NOMO-1 treated with dmso at 0.1 percent for 144 hours (cell line): ENCODE results near the gene DNAJC4.

Experiments
- DNase-seq: peaks from one replicate; lab custom pipeline; 2025; ENCODE audit not compliant: unreplicated experiment; lab: John Stamatoyannopoulos, UW

DNAJC4 gene

DNA sequence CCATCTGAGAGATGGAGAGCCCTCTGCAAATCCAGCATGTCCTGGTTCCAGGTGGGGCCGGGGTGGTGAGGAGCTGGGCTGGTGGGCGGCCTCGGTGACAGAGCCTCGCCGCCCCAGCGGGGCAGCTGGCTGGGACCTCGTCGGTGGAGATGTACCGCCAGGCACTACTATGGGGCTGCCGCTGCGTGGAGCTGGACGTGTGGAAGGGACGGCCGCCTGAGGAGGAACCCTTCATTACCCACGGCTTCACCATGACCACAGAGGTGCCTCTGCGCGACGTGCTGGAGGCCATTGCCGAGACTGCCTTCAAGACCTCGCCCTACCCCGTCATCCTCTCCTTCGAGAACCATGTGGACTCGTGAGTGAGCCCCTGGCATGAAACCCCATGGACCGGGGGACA, 28.0 kb downstream of the DNAJC4 start:
- no peak for DNase-seq

DNA sequence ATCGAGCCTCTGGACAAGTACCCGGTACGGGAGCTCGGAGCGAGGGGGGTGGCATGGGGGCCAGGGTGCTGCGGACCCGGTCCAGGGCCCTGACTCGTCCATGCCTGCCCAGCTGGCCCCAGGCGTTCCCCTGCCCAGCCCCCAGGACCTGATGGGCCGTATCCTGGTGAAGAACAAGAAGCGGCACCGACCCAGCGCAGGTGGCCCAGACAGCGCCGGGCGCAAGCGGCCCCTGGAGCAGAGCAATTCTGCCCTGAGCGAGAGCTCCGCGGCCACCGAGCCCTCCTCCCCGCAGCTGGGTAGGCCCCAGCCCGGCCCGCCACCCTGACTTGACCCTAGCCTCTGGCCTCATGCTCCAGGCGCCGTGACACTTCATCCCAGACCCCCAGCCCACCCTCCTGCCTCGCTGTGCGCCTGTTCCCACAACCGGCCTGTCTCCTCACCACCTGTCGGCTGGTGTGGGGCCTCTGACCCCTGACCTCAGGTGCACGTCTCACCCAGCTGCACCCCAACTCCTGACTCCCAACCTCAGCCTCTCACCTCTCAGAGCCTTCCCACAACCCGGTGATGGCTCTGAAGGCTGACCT, 28.7 kb downstream of the DNAJC4 start:
- DNase-seq, result no peak

DNA sequence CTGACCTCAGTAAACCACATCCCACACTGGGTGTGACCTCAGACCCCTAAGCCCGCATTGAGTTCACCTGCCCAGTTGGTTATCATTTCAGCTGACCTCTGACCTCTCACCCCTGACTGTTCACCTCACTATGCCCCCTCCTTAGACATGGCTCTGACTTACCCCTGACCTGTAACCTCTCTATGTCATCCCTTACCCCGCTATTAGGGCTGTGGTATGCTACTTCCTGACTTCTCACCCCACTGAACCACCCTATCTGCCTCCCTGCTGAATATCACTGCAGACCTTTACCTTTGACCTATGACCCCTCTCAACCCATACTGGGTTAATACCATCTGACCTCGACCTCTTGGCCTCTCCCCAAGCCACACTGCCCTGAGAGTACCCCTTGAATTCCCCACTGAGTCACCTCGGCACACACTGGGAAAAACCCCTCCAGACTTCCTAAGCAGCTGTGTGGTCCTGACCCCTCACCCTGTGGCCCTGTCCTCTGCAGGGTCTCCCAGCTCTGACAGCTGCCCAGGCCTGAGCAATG, 29.3 kb downstream of the DNAJC4 start:
- DNase-seq, result no peak

DNA sequence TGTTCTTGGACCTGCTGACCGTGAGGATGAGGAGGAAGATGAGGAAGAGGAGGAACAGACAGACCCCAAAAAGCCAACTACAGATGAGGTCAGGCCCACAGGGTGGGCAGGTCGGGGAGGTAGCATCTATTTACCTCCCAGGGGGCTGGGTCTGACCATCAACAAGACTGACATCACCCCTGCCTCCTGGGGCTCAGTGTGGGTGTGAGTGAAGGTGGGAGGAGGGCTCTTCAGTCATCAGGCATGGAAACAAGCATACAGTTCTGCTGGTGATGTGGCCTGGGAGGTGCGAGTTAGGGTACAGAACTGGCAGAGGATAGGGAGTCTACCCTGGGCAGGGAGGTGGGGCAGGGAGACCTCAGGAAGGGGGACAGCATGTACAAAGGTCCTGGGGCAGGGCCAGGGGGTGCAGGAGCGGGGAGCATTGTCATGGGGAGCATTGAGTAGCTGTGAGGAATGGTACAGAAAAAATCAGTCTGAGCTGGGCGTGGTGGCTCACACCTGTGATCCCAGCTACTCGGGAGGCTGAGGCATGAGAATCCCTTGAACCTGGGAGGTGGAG, 29.9 kb downstream of the DNAJC4 start:
- no peak for DNase-seq

DNA sequence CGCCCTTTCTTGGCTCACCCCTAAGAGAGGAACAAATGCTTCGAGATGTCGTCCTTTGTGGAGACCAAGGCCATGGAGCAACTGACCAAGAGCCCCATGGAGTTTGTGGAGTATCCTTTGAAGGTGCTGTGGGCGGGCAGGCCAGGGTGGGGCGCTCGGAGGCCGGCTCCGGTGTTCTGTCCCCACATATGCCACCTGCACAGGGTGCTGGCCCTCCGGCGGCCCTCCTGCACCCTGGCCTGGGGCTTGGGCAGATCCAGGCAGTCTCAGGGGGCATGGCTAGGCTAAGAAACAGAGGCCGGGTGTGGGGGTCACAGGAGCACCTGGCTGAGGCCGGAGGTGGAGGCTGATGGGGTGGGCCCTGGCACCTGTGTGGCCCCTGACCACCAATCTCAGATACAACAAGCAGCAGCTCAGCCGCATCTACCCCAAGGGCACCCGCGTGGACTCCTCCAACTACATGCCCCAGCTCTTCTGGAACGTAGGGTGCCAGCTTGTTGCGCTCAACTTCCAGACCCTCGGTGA, 31.3 kb downstream of the DNAJC4 start:
- DNase-seq, result no peak

DNA sequence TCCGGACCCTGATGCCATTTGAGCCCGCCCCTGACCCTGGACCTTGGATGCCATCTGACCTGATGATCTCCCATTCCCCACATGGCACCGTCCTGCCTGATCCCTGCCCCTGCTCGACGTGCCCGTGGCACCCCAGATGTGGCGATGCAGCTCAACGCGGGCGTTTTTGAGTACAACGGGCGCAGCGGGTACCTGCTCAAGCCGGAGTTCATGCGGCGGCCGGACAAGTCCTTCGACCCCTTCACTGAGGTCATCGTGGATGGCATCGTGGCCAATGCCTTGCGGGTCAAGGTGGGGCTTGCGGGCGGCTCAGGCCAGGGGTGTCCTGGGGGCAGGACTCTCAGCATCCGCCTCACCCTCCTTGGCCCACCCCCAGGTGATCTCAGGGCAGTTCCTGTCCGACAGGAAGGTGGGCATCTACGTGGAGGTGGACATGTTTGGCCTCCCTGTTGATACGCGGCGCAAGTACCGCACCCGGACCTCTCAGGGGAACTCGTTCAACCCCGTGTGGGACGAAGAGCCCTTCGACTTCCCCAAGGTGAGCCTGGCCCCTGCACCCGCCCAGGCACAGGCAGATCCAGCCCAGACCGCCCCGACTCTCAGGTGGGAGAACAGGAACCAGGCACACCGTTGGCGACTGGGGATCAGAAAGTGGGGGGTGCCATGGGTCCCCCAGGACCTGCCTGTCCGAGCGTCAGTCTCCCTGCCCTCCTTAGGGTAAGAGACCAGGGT, 32.1 kb downstream of the DNAJC4 start:
- no peak for DNase-seq

DNA sequence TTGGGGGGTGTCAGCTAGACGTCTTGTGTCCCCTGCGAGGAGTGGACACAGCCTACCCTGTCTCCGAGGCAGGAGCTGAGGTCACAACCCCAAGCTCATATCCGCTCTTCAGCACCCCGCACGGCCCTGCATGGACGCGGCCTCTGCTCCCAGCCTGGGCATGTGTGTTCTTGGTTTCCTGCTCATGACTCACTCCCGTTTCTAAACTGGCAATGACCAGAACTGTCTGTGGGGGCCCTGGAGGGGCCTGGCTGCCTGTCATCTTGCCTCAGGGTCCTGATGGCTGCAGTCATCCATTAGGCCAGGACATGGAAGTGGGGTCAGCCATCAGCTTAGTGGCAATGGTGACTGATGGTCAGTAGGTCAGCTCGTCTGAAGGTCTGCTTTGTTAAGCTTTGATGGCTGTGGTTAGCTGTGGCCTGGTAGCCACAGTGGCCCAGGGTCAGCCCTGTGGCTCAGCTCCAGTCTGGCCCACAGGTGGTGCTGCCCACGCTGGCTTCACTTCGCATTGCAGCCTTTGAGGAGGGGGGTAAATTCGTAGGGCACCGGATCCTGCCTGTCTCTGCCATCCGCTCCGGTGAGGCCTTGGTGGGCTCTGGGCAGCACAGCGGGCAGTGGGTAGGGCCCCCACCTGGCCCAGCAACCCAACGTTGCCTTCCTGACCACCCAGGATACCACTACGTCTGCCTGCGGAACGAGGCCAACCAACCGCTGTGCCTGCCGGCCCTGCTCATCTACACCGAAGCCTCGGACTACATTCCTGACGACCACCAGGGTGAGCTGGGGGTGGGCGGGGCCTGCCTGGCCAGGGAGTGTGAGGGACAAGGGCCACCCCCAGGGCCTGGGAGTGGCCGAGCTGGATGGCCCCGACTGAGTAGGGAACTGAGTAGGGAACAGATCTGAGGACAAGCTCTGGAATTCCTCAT, 32.9 kb downstream of the DNAJC4 start:
- no peak for DNase-seq

DNA sequence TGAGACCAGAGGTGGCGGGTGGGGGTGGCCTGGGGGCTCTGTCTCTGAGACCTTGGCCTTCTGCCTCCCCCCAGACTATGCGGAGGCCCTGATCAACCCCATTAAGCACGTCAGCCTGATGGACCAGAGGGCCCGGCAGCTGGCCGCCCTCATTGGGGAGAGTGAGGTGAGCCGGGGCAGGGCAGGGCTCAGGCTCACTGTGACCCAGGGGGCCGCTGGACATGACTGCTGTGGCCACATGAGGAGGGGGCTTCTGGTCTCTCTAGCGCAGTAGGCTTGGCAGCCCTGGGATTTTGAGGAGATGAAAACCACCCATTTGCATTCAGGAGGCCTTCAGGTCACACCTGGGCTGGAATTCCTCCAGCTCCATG, 33.6 kb downstream of the DNAJC4 start:
- no peak for DNase-seq

DNA sequence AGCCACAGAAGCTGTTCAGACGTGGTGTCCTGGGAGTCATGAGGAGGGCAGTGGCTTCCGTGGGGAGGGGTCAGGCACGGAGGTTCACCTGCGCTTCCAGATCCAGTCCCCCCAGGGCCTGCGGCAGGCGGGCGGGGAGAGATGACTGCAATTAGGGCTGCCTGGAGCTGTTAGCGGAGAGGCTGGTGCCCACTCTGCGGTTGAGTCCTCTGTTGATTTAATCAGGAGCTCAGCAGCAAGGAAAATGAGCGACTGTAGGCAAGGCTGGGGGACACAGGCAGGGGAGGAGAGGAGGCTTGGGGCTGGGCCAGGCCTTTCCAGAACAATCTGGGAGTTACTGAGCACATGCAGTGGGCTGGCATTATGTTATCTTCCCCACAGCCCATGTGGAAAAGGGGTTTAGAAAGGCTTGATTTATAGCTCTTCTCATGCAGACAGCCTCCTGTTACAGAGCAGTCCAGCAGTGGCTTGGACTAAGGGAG, 34.1 kb downstream of the DNAJC4 start:
- DNase-seq, result no peak

DNA sequence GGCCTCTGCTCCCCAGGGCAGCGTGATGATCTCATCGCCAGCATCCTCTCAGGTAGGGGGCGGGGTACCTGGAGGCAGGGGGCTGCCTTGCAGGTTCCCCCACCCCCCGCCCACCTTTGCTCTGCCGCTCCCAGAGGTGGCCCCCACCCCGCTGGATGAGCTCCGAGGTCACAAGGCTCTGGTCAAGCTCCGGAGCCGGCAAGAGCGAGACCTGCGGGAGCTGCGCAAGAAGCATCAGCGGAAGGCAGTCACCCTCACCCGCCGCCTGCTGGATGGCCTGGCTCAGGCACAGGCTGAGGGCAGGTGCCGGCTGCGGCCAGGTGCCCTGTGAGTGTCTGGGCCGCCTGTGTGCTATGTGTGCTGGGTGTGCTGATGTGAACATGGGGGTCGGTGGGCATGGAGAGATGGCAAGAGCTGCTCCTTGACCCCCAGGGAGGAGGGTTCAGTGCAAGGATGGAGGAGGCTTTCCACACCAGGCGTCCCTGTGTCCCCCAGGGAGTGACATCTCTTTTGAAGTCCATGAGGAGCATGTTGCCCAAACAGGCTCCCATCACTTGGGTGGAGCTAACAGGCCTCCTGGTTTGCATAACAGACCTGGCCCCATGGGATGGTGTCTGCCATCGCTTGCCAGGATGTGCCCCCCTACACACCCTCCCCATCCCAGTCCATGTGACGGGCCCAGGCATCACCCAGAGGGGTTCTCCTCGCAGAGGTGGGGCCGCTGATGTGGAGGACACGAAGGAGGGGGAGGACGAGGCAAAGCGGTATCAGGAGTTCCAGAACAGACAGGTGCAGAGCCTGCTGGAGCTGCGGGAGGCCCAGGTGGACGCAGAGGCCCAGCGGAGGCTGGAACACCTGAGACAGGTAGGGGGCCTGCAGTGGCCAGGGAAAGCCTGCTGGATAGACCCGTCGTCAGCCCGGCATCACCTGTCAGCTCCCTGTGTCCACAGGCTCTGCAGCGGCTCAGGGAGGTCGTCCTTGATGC, 35.1 kb downstream of the DNAJC4 start:
- DNase-seq, result no peak

DNA sequence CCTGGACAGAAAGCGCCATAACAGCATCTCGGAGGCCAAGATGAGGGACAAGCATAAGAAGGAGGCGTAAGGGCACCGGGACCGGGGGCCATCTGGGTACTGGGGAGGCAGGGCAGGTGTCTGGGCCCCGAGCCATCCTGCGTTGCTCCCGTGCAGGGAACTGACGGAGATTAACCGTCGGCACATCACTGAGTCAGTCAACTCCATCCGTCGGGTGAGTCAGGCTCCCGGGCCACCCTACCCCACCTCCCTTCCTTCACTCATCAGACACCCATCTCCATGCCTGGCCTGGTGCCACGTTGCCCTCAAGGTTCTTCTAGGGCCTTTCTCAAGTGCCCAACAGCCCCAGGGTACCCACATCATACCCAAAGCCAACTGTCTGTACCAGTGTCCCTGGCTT, 36.0 kb downstream of the DNAJC4 start:
- DNase-seq, result no peak

DNA sequence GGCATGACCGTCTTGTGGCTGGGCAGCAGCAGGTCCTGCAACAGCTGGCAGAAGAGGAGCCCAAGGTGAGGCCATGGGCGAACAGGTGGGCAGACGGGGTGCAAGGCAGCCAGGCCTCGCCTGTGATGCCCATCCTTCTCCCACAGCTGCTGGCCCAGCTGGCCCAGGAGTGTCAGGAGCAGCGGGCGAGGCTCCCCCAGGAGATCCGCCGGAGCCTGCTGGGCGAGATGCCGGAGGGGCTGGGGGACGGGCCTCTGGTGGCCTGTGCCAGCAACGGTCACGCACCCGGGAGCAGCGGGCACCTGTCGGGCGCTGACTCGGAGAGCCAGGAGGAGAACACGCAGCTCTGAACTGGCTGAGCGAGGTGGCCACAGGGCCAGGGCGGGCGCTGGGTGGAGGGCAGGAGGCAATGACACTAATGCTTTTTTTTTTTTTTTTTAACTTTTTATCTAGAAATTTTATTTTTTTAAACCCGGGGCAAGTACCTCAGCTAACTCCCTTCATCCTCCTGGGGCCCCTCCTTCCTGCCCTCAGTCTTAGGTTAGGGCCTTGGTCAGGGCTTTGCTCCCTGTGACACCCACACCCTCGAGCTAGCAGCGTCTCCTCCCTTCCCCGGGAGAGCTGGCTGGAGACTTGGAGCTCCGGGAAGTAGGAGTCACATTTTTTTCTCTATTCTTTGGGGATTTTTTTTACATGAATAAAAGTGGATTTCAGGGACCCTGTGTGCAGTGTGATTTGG, 37.0 kb downstream of the DNAJC4 start:
- no peak for DNase-seq

DNA sequence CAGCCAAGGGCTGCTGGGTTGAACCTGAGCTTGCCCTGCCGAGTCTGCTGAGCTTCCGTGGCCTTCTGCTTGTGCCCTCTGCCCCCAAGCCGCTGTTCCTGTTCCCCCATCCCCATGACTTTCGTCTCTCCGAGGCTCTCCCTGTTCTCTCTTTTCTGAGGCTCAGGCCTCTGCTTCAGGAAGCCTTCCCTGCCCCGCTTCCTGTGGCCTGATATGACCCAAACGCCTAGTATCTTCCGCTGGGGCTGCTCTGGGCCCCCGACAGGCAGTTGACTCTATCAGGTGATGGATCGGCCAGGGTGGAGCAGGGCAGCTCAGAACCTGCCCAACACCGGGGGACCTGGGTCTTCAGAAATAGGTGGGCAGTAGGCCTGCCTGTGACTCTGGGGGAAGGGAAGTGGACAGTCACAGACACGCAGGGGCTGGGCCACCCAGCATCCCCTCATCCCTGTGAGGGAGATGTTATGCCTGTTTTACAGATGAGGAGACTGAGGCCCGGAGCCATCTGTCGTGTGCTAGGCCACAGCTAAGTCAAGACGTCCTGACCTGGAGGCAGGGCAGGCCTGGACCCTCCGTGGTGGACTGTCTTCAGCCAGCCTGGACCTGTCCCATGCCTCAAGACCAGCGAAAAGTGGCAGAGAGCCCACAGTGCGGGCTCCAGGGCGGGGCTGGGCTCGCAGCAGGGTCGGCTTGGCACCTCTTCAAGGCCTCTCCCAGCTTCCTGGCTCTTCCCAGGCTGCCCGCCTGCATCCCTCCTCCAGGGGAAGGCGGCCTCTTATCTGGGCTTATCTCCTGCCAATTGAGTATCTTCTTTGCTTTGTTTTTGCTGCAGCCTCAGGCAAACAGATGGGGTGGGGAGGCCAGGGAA, 37.9 kb downstream of the DNAJC4 start:
- no peak for DNase-seq

DNA sequence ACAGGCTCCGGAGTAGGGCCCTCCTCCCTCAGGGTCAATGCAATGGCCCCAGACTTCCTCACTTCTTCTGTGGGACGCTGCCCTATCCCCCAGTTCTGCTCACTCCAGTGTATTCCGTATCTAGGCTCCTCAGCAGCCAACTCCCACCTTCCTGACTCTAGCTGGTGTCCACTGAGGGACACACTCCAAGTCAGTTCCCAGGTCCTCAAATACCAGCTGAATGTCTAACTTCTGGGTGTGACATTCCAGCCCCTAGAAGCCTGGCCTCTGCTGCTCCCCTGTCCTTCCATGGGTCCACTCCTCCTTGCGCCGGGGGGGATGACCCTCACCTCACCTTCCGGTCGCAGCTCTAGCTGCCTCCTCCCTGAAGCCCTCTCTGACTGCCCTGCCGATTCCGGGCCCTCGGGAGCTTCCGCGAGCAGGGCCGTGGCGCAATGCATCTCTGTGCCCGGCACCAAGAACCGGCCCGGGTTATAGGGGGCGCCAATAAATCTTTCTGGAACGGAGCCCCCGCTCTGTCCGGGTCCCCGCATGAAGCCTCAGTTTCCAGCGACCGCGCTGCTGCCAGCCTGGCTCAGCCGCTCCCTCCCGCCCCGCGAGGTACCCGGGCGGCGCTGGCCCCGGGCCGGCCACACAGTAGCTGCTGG, 38.7 kb downstream of the DNAJC4 start:
- DNase-seq, result peak; percentile 31

DNA sequence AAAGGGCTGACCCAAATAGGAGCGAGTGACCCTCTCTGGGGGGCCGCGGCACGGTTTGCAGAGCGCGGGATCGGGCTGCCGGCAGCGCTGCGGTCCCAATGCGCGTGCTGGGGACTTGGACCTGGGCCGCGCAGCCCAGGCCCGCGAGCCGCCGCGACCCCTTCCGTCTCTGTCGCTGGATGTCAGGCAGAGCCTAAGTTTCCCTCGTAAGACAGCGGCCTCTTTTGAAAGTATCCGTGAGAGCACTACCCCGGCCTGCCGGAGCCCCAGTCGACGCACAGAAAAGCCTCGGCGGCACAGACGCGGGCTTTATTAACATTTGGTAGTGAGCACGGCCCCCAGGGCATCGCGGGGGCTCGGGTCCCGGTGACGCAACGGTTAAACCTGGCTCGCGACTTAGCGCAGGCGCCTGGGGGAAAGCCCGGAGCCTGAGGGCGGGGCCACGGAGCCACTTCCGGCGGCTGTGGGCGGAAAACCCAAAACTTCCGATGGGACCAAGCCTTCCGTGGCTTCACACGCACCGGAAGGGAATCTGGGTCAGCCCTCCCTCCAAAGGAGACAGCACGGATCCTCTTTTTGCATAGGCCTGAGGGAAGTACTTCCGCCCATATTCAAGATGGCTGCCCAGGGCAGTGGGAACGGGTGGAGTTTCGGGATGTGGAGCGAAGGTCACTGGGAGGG, 39.3 kb downstream of the DNAJC4 start:
- peak; percentile 99 for DNase-seq

DNA sequence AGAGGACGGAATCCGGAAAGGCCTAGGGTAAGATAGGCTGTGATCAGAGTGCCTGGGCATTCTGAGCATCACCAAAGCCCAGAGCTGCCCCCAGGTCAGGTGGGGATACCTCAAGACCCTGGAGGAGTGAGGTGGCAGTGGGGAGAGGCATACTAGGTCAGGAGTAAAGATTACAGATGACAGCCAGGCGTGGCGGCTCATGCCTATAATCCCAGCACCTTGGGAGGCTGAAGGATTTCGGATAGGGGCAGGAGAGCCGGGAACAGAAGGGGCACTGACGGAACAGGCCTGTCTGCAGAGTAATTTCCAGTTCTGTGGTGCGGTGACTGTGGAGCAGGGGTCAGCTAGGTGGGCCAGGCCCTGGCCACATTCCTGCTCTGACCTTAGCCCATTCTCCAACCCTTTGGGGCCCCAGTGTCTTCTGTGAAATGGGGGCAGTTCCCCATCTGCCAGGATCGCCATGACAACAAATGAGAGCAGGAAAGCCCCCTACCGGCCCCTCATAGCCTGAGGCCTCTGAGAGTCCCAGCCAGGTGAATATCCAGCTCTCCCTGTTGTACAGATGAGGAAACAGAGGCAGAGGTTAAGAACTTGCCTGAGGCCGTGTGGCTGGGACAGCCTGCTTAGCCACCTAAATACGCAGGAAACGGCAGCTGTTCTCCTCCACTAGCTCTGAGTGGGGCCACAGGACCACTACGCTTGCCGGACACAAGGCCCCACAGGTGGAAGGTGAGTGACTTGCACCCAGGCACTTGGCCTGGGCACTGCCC, 44.9 kb downstream of the DNAJC4 start:
- no peak for DNase-seq
